ENCODE results near the gene MAP1LC3B2.

- TF ChIP-seq, protein P1, sequence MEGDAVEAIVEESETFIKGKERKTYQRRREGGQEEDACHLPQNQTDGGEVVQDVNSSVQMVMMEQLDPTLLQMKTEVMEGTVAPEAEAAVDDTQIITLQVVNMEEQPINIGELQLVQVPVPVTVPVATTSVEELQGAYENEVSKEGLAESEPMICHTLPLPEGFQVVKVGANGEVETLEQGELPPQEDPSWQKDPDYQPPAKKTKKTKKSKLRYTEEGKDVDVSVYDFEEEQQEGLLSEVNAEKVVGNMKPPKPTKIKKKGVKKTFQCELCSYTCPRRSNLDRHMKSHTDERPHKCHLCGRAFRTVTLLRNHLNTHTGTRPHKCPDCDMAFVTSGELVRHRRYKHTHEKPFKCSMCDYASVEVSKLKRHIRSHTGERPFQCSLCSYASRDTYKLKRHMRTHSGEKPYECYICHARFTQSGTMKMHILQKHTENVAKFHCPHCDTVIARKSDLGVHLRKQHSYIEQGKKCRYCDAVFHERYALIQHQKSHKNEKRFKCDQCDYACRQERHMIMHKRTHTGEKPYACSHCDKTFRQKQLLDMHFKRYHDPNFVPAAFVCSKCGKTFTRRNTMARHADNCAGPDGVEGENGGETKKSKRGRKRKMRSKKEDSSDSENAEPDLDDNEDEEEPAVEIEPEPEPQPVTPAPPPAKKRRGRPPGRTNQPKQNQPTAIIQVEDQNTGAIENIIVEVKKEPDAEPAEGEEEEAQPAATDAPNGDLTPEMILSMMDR (IDR thresholded peaks at IDR 0.05; ENCODE audit: low read depth, low read length): no peak
- TF ChIP-seq POLR2A (IDR thresholded peaks at IDR 0.05; ENCODE audit: extremely low read depth, insufficient read length): no peak
Observed at GRCh38 chr12:116600959-116601918, 42.1 kb downstream of the MAP1LC3B2 start.
